ENCODE data around the gene VAC14.

Gene VAC14

DNA sequence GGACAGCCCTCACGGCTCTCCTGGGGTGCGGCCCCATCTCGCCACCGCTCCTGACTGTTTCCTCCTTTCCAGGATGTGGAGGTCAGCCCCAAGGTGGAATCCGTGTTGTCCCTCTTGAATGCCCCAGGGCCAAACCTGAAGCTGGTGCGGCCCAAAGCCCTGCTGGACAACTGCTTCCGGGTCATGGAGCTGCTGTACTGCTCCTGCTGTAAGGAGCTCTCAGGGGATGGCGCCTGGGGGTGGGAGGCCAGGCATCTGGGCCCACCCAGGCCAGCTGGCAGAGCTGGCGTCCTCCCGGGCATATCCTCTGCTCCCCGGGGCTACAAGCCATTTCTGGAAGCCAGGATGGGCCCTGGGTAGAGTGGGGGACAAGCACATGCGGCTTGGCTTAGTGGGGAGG, 141.4 kb downstream of the VAC14 start:
- Histone ChIP-seq H3K27me3 (ENCODE audit: insufficient read depth, low read length) (no peaks in the 10 kb centered on the region), H3K27ac (ENCODE audit: low read depth, low read length) (no peak overlapping the region), H3K4me3 (ENCODE audit: low read depth, low read length) (no peak overlapping the region), H3K4me1 (ENCODE audit: control insufficient read depth, insufficient read depth, low read length, unreplicated experiment) (no peaks in the 10 kb centered on the region), H3K79me2 (ENCODE audit: control insufficient read depth, insufficient read depth, low read length, unreplicated experiment) (no peaks in the 10 kb centered on the region), H3K36me3 (ENCODE audit: insufficient read depth, low read length) (peaks cover 2% of the 10 kb centered on the region; the same call in 1 of the 2 replicates), H2AFZ (ENCODE audit: low read length, unreplicated experiment) (no peak overlapping the region)

DNA sequence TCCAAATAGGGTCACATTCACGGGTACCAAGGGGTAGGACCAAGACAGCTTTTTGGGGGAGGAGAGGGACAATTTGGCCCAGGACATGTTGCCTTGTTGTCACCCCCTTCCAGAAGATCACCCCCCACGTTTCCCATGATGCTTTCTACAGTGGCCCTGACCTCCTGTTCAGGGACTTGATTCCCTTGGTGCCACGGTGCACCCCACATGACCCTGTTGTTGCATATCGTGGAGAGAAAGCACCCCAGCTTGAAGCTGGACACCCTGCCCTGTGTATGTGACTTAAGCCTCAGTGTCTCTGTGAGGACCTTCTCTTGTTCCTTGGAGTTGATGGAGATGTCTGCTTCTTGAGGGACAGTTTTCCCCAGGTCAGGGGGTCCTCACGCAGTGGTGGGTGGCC, 142.0 kb downstream of the VAC14 start:
- H3K36me3 ChIP-seq (ENCODE audit: insufficient read depth, low read length) = no peaks in the 10 kb centered on the region
- H3K27ac ChIP-seq (ENCODE audit: low read depth, low read length) = no peak overlapping the region
- no peaks in the 10 kb centered on the region for H3K27me3 ChIP-seq (ENCODE audit: insufficient read depth, low read length)
- H2AFZ ChIP-seq (ENCODE audit: low read length, unreplicated experiment) = no peak overlapping the region
- no peaks in the 10 kb centered on the region for H3K79me2 ChIP-seq (ENCODE audit: control insufficient read depth, insufficient read depth, low read length, unreplicated experiment)
- no peak overlapping the region for H3K4me3 ChIP-seq (ENCODE audit: low read depth, low read length)
- peaks cover 5% of the 10 kb centered on the region for H3K4me1 ChIP-seq (ENCODE audit: control insufficient read depth, insufficient read depth, low read length, unreplicated experiment)

DNA sequence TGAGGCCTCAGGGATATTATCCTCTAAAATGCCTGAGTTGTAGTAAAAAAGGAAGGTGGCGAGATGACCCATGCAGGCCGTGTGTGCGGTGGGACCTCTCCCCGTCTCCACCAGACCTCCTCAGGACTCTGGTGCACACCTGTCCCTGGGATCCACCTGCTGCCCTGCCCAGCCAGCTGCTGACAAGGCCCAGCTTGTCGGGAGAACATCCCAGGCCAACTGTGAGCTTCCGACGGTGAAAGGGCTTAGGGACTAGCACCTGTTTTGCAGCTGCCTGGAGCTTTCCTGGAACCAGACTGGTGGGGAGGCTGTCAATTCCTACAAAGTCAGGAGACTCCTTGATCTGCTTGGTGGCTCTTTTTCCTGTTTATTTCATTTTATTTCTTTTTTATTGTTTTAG, 143.0 kb downstream of the VAC14 start:
- no peak overlapping the region for H2AFZ ChIP-seq (ENCODE audit: low read length, unreplicated experiment)
- H3K27me3 ChIP-seq (ENCODE audit: insufficient read depth, low read length) = no peaks in the 10 kb centered on the region
- H3K4me1 ChIP-seq (ENCODE audit: control insufficient read depth, insufficient read depth, low read length, unreplicated experiment) = peaks cover 6% of the 10 kb centered on the region
- no peak overlapping the region for H3K27ac ChIP-seq (ENCODE audit: low read depth, low read length)
- no peaks in the 10 kb centered on the region for H3K79me2 ChIP-seq (ENCODE audit: control insufficient read depth, insufficient read depth, low read length, unreplicated experiment)
- H3K4me3 ChIP-seq (ENCODE audit: low read depth, low read length) = no peak overlapping the region
- H3K36me3 ChIP-seq (ENCODE audit: insufficient read depth, low read length) = no peaks in the 10 kb centered on the region

DNA sequence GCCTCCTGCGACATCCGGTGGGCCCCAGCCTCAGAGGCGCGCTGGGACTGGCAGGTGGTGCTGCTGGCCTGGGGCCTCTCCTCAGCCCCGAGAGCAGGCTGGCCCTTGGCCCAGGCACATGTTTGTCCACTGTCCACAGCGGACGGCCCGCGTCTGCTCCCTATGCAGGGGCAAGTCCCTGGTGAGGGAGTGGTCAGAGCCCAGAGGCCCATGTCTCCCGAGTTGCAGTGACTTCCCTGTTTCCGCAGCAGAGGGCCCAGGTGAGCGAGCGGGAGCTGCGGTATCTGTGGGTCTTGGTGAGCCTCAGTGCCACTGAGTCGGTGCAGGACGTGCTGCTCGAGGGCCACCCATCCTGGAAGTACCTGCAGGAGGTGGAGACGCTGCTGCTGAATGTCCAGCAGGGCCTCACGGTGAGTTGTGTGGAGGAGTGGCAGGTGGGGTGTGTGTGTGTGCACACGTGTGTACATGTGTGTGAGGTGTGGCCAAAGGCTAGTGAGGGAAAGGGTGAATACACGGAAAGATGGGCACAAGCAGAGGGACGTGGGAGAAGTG, 144.2 kb downstream of the VAC14 start:
- Histone ChIP-seq H2AFZ (ENCODE audit: low read length, unreplicated experiment) (no peak overlapping the region), H3K4me3 (ENCODE audit: low read depth, low read length) (no peak overlapping the region), H3K27me3 (ENCODE audit: insufficient read depth, low read length) (no peaks in the 10 kb centered on the region), H3K4me1 (ENCODE audit: control insufficient read depth, insufficient read depth, low read length, unreplicated experiment) (peaks cover 13% of the 10 kb centered on the region), H3K36me3 (ENCODE audit: insufficient read depth, low read length) (no peaks in the 10 kb centered on the region), H3K27ac (ENCODE audit: low read depth, low read length) (no peak overlapping the region), H3K79me2 (ENCODE audit: control insufficient read depth, insufficient read depth, low read length, unreplicated experiment) (no peaks in the 10 kb centered on the region)

DNA sequence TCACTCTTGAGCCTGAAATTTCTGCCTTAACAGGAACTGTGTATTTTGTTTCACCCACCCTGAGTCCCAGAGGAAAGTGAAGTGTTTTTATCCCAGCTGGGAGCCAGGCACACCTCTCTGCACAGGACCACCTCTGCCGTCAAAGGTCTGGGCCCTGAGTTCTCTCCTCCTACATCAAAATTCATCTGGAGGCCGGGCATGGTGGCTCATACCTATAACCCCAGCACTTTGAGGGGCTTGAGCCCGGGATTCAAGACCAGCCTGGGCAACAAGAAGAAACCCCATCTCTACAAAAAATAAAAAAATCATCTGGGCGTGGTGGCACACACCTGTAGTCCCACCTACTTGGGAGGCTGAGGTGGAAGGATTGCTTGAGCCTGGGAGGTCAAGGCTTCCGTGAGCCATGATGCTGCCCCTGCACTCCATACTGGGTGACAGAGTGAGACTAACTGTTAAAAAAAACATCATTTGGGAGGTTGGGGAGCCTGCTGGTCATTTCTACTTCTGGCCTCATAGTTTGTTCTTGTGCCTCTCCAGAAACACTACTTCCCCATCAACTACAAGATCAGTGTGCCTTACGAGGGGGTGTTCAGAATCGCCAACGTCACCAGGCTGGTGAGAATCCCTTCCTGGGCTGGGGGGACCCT, 144.8 kb downstream of the VAC14 start:
- no peaks in the 10 kb centered on the region for H3K79me2 ChIP-seq (ENCODE audit: control insufficient read depth, insufficient read depth, low read length, unreplicated experiment)
- H3K4me1 ChIP-seq (ENCODE audit: control insufficient read depth, insufficient read depth, low read length, unreplicated experiment) = peaks cover 16% of the 10 kb centered on the region
- no peak overlapping the region for H3K27ac ChIP-seq (ENCODE audit: low read depth, low read length)
- no peak overlapping the region for H3K4me3 ChIP-seq (ENCODE audit: low read depth, low read length)
- no peak overlapping the region for H2AFZ ChIP-seq (ENCODE audit: low read length, unreplicated experiment)
- no peaks in the 10 kb centered on the region for H3K36me3 ChIP-seq (ENCODE audit: insufficient read depth, low read length)
- H3K27me3 ChIP-seq (ENCODE audit: insufficient read depth, low read length) = no peaks in the 10 kb centered on the region

DNA sequence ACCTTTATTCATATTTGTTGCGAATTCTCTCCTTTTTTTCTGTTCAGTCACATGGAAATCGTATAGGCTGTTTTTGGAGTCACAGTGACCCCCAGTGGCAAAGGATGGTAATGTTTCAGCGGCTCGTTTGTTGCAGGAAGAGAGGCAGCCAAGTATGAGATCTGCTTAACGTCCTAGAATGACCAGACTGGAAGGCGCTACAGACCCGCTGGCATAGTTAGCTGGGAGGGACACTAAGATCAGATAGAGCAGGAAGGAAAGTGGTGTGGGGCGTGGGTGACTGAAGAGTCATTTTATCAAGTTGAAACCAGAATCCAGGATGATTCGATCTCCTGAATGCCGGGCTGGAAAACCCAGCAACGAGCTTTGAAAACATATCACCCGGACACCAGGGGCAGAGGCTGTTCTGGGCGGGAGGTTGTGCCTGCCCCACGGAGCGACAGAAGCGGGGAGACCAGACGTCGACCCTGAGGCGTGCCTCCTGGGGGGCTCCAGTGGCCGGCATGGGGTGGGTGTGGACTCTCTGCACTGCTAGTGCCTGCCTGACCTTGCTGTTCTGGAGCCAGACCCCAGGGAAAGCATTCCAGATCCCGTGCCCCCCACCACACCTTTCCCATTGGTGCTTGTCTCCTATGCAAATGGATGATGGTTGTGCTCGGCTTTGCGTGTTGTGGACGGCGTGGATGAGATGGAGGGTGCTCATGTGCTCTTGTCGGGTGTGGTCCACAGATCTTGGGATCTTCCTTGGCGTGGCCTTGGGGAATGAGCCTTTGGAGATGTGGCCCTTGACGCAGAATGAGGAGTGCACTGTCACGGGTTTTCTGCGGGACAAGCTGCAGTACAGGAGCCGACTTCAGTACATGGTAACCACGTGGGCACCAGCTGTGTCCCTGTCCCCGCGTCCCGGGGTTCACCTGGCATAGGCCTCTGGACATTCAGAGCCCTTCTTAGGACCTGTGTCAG, 146.9 kb downstream of the VAC14 start:
- H3K27me3 ChIP-seq (ENCODE audit: insufficient read depth, low read length) = no peaks in the 10 kb centered on the region
- H2AFZ ChIP-seq (ENCODE audit: low read length, unreplicated experiment) = peak overlapping the region; percentile 81
- H3K79me2 ChIP-seq (ENCODE audit: control insufficient read depth, insufficient read depth, low read length, unreplicated experiment) = no peaks in the 10 kb centered on the region
- peak overlapping the region; percentile 60 for H3K4me3 ChIP-seq (ENCODE audit: low read depth, low read length)
- peaks cover 18% of the 10 kb centered on the region for H3K4me1 ChIP-seq (ENCODE audit: control insufficient read depth, insufficient read depth, low read length, unreplicated experiment)
- H3K36me3 ChIP-seq (ENCODE audit: insufficient read depth, low read length) = no peaks in the 10 kb centered on the region
- no peak overlapping the region for H3K27ac ChIP-seq (ENCODE audit: low read depth, low read length)

DNA sequence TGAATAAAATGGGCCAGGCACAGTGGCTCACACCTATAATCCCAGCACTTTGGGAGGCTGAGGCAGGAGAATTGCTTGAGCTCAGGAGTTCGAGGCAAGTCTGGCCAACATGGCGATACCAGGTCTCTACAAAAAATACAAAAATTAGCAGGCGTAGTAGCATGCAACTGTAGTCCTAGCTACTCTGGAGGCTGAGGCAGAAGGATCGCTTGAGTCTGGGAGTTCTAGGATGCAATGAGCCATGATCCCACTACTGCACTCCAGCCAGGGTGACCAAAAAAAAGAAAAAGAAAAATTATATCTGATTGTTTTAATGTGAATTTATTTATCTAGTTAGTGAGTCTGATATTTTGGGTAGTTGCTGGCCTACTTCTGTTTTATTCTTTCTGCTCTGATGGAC, 147.6 kb downstream of the VAC14 start:
- H3K36me3 ChIP-seq (ENCODE audit: insufficient read depth, low read length) = no peaks in the 10 kb centered on the region
- H3K27ac ChIP-seq (ENCODE audit: low read depth, low read length) = no peak overlapping the region
- H3K4me1 ChIP-seq (ENCODE audit: control insufficient read depth, insufficient read depth, low read length, unreplicated experiment) = peaks cover 18% of the 10 kb centered on the region
- H3K27me3 ChIP-seq (ENCODE audit: insufficient read depth, low read length) = no peaks in the 10 kb centered on the region
- H2AFZ ChIP-seq (ENCODE audit: low read length, unreplicated experiment) = no peak overlapping the region
- no peak overlapping the region for H3K4me3 ChIP-seq (ENCODE audit: low read depth, low read length)
- no peaks in the 10 kb centered on the region for H3K79me2 ChIP-seq (ENCODE audit: control insufficient read depth, insufficient read depth, low read length, unreplicated experiment)

DNA sequence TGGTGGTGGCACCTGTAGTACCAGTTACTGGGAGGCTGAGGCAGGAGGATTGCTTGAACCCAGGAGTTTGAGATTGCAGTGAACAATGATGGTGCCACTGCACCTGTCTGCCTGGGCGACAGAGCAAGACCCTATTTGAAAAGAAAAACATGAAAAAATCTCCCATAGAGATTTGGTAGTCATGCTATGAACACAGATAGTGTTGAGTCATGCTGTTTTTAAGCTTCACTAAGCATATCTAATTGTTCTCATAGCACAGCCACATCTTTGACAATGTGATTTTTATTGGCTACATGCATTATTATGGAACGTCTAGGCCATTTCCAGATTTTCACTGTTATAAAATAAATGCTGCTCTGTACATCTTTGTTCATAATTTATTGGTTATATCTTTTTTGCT, 148.6 kb downstream of the VAC14 start:
- no peaks in the 10 kb centered on the region for H3K36me3 ChIP-seq (ENCODE audit: insufficient read depth, low read length)
- no peak overlapping the region for H3K27ac ChIP-seq (ENCODE audit: low read depth, low read length)
- H3K4me3 ChIP-seq (ENCODE audit: low read depth, low read length) = no peak overlapping the region
- H3K4me1 ChIP-seq (ENCODE audit: control insufficient read depth, insufficient read depth, low read length, unreplicated experiment) = peaks cover 18% of the 10 kb centered on the region
- H2AFZ ChIP-seq (ENCODE audit: low read length, unreplicated experiment) = no peak overlapping the region
- no peaks in the 10 kb centered on the region for H3K27me3 ChIP-seq (ENCODE audit: insufficient read depth, low read length)
- no peaks in the 10 kb centered on the region for H3K79me2 ChIP-seq (ENCODE audit: control insufficient read depth, insufficient read depth, low read length, unreplicated experiment)

DNA sequence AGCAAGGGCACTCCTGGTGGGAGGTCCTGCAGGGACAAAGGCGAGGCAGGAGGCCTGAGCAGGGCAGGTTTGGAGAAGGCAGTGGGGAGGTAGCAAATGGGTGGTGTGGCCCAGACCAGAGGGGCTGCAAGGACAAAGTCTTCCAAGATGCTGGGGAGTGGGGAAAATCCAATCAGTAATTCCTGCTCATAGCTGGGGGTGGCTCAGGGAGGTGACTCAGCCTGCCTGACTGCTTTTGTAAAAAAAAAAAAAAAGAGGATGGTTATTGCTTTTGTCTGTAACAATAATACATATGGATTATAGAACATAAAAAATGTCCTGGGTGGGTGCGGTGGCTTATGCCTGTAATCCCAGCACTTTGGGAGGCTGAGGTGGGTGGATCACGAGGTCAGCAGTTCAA, 149.4 kb downstream of the VAC14 start:
- Histone ChIP-seq H3K27ac (ENCODE audit: low read depth, low read length) (no peak overlapping the region), H3K27me3 (ENCODE audit: insufficient read depth, low read length) (no peaks in the 10 kb centered on the region), H3K36me3 (ENCODE audit: insufficient read depth, low read length) (no peaks in the 10 kb centered on the region), H3K79me2 (ENCODE audit: control insufficient read depth, insufficient read depth, low read length, unreplicated experiment) (no peaks in the 10 kb centered on the region), H2AFZ (ENCODE audit: low read length, unreplicated experiment) (no peak overlapping the region), H3K4me3 (ENCODE audit: low read depth, low read length) (no peak overlapping the region), H3K4me1 (ENCODE audit: control insufficient read depth, insufficient read depth, low read length, unreplicated experiment) (peaks cover 18% of the 10 kb centered on the region)

DNA sequence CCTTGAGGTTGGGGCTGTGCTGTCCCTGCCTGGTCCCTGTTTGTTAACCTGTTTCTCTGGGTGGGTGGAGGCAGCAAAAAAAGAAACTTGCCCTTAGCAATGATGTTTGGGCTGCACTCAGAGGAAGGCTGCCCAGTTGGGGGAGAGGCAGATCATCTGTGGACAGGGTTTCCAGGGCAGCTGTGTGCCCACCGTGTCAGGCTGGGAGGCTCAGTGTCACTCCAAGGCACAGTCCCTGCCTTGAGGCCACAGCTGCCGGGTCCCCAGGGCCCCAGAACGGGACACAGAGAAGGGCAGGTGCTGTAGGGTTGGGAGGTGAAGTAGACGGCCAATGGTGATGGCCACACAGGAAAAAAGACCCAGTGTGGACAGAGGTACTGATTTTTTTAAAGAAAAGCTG, 150.7 kb downstream of the VAC14 start:
- no peaks in the 10 kb centered on the region for H3K36me3 ChIP-seq (ENCODE audit: insufficient read depth, low read length)
- H3K27me3 ChIP-seq (ENCODE audit: insufficient read depth, low read length) = no peaks in the 10 kb centered on the region

More for the DNA sequence above, 150.7 kb downstream of the VAC14 start:
- no peak overlapping the region for H3K4me3 ChIP-seq (ENCODE audit: low read depth, low read length)
- H3K27ac ChIP-seq (ENCODE audit: low read depth, low read length) = no peak overlapping the region
- no peaks in the 10 kb centered on the region for H3K79me2 ChIP-seq (ENCODE audit: control insufficient read depth, insufficient read depth, low read length, unreplicated experiment)
- peaks cover 18% of the 10 kb centered on the region for H3K4me1 ChIP-seq (ENCODE audit: control insufficient read depth, insufficient read depth, low read length, unreplicated experiment)
- no peak overlapping the region for H2AFZ ChIP-seq (ENCODE audit: low read length, unreplicated experiment)
